C1 segment of cervical spinal cord (tissue), 14 donors: ENCODE data around the gene STX1B.

Experiments
- DNase-seq, 14 donors: peaks; one replicate each; lab custom pipeline; 2025; lab: John Stamatoyannopoulos, UW

STX1B gene

GRCh38 chr16:30996324-30996984, 14.0 kb downstream of the STX1B start:
- DNase-seq: no peak

- no peak for DNase-seq
Observed at GRCh38 chr16:30995927-30996323, 14.5 kb downstream of the STX1B start.

- no peak for DNase-seq
Observed at GRCh38 chr16:30992931-30993816, 17.3 kb downstream of the STX1B start.

- no peak for DNase-seq
Observed at GRCh38 chr16:30992276-30992780, 18.1 kb downstream of the STX1B start.

- DNase-seq: no peak
Observed at GRCh38 chr16:30991052-30991451, 19.4 kb downstream of the STX1B start.

GRCh38 chr16:30990105-30990504, 20.3 kb downstream of the STX1B start:
- DNase-seq: no peak

- no peak for DNase-seq
Observed at GRCh38 chr16:30989469-30990047, 20.9 kb downstream of the STX1B start.

- no peak for DNase-seq
Observed at GRCh38 chr16:30987581-30988190, 22.8 kb downstream of the STX1B start.

GRCh38 chr16:30986129-30986991, 24.1 kb downstream of the STX1B start:
- no peak for DNase-seq

- peak in 1 of 14 donors; percentile 47 for DNase-seq
Observed at GRCh38 chr16:30985401-30986128, 24.9 kb downstream of the STX1B start.

GRCh38 chr16:30984669-30985400, 25.6 kb downstream of the STX1B start, which contains the start of gene HSD3B7:
Gene HSD3B7, plus strand, starts transcription at chr16:30985207. Its CDS starts 452 bp downstream, at chr16:30985659.
- DNase-seq: peak in 13 of 14 donors; percentile 7 to 81 (median 53)

- DNase-seq: no peak
Observed at GRCh38 chr16:30983898-30984610, 26.4 kb downstream of the STX1B start.

GRCh38 chr16:30983289-30983889, 27.0 kb downstream of the STX1B start:
- DNase-seq: no peak

- DNase-seq: no peak
Observed at GRCh38 chr16:30982548-30983288, 27.7 kb downstream of the STX1B start.

- DNase-seq: no peak
Observed at GRCh38 chr16:30980959-30981358, 29.5 kb downstream of the STX1B start.

- DNase-seq: no peak
Observed at GRCh38 chr16:30980434-30980833, 30.0 kb downstream of the STX1B start.

- no peak for DNase-seq
Observed at GRCh38 chr16:30980023-30980371, 30.4 kb downstream of the STX1B start.
